ENCODE results near the gene GPR17.

GPR17 gene

GRCh38 chr2:127638361-127639110 lies 7.4 kb upstream of the GPR17 start:
- DNase-seq (ENCODE audit: insufficient read length, low spot score) (no peak), FAIRE-seq (no peak)

DNA sequence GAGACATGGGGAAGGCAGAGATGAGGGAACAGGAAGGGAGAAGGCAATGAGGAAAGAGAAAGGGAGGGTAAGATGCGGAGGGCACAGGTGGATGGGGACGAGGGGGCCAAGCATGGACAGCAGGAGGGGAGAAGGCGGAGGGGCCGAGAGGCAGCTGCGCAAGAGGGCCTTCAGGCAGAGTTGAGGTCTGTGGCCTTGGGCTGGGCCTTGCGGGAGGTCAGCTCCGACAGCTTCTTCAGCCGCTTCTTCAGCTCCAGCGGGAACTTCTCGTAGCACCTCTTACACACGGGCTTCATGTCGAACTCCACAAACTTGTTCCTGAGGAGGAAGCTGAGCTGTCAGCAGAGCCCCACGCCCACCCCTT lies 6.9 kb upstream of the GPR17 start:
- FAIRE-seq (no peak), DNase-seq (ENCODE audit: insufficient read length, low spot score) (no peak)

GRCh38 chr2:127640082-127641072 lies 5.6 kb upstream of the GPR17 start:
- no peak for FAIRE-seq
- peak; percentile 74 for DNase-seq (ENCODE audit: insufficient read length, low spot score)

GRCh38 chr2:127641133-127641532 lies 4.8 kb upstream of the GPR17 start:
- FAIRE-seq, result no peak
- no peak for DNase-seq (ENCODE audit: insufficient read length, low spot score)

GRCh38 chr2:127641846-127642507 lies 4.0 kb upstream of the GPR17 start:
- FAIRE-seq (no peak), DNase-seq (ENCODE audit: insufficient read length, low spot score) (no peak)

GRCh38 chr2:127642706-127643438 lies 3.1 kb upstream of the GPR17 start:
- FAIRE-seq (no peak), DNase-seq (ENCODE audit: insufficient read length, low spot score) (no peak)

GRCh38 chr2:127643439-127644065 lies 2.4 kb upstream of the GPR17 start:
- DNase-seq (ENCODE audit: insufficient read length, low spot score) (no peak), FAIRE-seq (no peak)

GRCh38 chr2:127644066-127645025 lies 1.6 kb upstream of the GPR17 start:
- FAIRE-seq (no peak), DNase-seq (ENCODE audit: insufficient read length, low spot score) (no peak)

DNA sequence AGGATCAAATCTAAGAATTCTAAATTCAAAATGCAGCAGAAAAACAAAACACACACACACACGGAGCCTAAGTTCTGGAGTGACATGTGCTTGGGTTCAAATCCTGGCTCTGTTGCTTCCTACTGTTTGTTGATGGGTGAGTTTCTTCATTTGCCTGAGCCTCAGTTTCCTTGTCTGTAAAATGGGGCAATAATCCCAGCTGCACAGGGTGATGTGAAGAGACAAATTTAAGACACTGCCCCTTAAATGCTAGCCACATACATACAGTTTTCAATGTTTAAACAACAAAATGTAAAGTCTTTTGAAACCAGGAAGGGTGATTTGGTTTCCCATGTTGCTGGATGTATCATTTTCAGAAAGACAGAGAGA lies 943 bp upstream of the GPR17 start:
- FAIRE-seq, result no peak

GRCh38 chr2:127646487-127647241 lies 711 bp downstream of the GPR17 start:
- FAIRE-seq (no peak), DNase-seq (ENCODE audit: insufficient read length, low spot score) (no peak)

More for the DNA sequence above, 943 bp upstream of the GPR17 start:
- DNase-seq (ENCODE audit: insufficient read length, low spot score), result no peak

DNA sequence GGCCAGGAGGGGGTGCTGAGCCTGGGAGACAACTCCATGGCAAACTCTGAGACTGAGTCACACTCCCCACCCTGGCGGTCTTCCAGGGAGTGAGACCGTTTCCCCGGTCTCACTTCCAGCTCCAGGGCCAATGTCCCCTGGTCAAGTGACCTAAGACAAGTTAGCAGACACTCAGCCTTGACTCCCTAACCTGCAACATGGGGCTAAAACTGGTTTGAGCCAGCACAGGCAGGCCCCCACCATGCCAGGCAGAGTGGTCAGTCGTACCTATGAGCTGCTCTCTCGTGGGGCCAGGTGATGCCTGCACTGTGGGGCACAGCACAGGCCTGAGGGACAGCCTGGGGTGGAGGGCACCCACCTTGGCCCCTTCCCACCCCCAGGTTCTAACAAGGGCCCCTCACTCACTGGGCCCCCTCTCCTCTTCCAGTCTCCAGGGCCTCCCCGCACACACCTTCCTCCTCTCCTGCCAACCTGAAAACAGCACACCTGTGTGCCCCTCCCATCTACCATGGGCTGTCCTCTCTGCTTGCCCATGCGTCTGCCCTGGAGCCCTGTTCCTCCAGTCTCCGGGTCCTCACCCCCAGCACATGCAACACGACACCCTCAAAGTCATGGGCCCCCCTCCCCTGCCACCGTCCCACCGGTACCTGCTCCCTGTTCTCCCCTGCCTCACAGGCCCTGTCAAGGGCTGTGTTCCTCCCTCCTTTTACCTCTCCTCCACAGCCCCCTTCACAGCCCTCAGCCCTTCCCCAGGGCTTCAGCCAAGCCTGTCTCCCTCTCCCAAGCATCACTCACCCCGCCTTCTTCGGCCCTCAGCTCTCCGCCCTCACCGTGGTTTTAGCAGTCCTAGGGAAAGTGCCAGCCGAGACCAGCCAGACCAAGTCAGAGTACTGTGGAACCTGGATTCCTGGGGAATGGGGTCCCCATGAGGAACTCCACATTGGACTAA lies 1.6 kb downstream of the GPR17 start:
- FAIRE-seq (no peak), DNase-seq (ENCODE audit: insufficient read length, low spot score) (no peak)

DNA sequence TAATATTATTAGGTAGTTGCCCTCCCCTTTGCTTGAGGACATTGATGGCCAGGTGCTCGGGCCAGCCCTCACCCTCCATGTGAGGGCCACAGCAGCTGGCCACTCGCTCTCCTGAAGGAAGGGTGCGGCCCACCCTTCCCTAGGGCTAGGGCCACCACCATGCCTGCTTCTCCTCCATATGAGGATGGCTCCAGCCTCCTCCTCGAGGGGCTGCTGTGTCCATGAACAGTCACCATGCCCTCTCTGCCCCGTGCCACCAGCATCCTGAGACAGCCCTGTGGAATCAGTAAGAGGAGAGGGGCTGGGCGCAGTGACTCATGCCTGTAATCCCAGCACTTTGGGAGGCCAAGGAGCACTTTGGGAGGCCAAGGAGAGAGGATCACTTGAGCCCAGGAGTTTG lies 2.4 kb downstream of the GPR17 start:
- FAIRE-seq (no peak), DNase-seq (ENCODE audit: insufficient read length, low spot score) (no peak)

DNA sequence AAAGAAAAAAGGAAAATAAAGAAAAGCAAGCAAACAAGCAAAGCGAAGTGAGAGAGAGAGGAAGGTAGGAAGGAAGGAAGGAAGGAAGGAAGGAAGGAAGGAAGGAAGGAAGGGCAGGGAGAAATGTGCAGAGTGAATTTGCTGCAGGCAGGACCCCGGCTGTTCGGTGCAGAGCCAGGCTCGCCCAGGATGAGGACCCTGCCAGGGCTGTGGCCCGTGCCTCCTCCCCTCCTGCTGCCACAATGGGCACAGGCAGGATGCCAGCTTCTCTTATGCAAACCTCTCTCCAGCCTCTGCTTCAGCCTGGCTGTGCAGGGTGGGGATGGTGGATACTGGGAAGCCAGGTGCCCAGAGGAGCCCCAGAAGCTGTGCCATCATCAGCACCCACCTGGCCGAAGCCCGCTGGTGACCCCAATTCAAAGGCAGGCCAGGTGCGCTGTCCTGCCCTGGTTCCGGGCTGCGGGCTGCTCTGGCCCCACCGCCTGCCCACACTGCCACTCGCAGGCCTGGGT lies 3.2 kb downstream of the GPR17 start:
- FAIRE-seq, result no peak
- no peak for DNase-seq (ENCODE audit: insufficient read length, low spot score)

GRCh38 chr2:127649684-127650040 lies 3.7 kb downstream of the GPR17 start:
- peak; percentile 86 for FAIRE-seq
- DNase-seq (ENCODE audit: insufficient read length, low spot score), result peak; percentile 92

GRCh38 chr2:127650041-127650784 lies 4.3 kb downstream of the GPR17 start:
- DNase-seq (ENCODE audit: insufficient read length, low spot score) (no peak), FAIRE-seq (no peak)

DNA sequence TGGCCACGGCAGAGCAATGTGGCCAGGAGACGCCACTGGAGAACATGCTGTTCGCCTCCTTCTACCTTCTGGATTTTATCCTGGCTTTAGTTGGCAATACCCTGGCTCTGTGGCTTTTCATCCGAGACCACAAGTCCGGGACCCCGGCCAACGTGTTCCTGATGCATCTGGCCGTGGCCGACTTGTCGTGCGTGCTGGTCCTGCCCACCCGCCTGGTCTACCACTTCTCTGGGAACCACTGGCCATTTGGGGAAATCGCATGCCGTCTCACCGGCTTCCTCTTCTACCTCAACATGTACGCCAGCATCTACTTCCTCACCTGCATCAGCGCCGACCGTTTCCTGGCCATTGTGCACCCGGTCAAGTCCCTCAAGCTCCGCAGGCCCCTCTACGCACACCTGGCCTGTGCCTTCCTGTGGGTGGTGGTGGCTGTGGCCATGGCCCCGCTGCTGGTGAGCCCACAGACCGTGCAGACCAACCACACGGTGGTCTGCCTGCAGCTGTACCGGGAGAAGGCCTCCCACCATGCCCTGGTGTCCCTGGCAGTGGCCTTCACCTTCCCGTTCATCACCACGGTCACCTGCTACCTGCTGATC lies 4.9 kb downstream of the GPR17 start:
- no peak for FAIRE-seq
- no peak for DNase-seq (ENCODE audit: insufficient read length, low spot score)

Measured in GM19239 (cell line).